HEK293 (cell line): Measurements from ENCODE around the gene GNG14.
A peak's percentile ranks its signal among the peaks of the same experiment; 100 is the strongest.

Experiments used
- CTCF ChIA-PET: fragments of 350-600 bp; formaldehyde crosslinking; extraction: SDS; loops from one replicate; lab custom pipeline; 2021; ENCODE audit warnings: antibody characterized with exemption; lab: Yijun Ruan, JAX
- POLR2A ChIA-PET: fragments of 300-600 bp; formaldehyde crosslinking; extraction: SDS; loops from one replicate; lab custom pipeline; 2020; ENCODE audit warnings: antibody characterized with exemption, inconsistent platforms; lab: Yijun Ruan, JAX
- H3K27ac ChIP-seq: fragments of 200-500 bp; sonication (Bioruptor generic); 2 replicates; pipeline ENCODE4 v1.5.1; 2014; ENCODE audit warnings: low read depth, low read length, control low read depth, inconsistent platforms; ENCODE audit errors: extremely low read depth
- H3K36me3 ChIP-seq, 2 experiments: fragments of 200-500 bp in 1 of 2; sonication (Bioruptor generic) in 1 of 2; 1 replicate in 1 of 2; 2 replicates in 1 of 2; pipeline ENCODE4 v1.5.1; 2014 to 2017; ENCODE audit warnings: inconsistent platforms in 2 of 2, low read length in 2 of 2; ENCODE audit not compliant: control insufficient read depth in 2 of 2, insufficient read depth in 1 of 2
- H3K4me1 ChIP-seq: fragments of 200-500 bp; sonication (Bioruptor generic); 2 replicates; pipeline ENCODE4 v1.5.1; 2014; ENCODE audit warnings: mild to moderate bottlenecking, low read length, inconsistent platforms; ENCODE audit not compliant: control insufficient read depth, insufficient read depth
- H3K4me3 ChIP-seq: 2 replicates; pipeline ENCODE4 v1.5.1; 2011; ENCODE audit warnings: low read depth, mild to moderate bottlenecking, control low read depth, low read length, moderate library complexity
- H3K9me3 ChIP-seq: fragments of 200-500 bp; sonication (Bioruptor generic); 2 replicates; pipeline ENCODE4 v1.5.1; 2014; ENCODE audit warnings: low read depth, low read length, inconsistent platforms; ENCODE audit not compliant: control insufficient read depth, insufficient read depth
- BCL11B ChIP-seq: fragments of 450-650 bp; formaldehyde crosslinking; IDR thresholded peaks from 2 replicates; pipeline ENCODE4 v1.5.1; 2016; ENCODE audit warnings: low read depth, missing biosample characterization, missing genetic modification characterization
- PRDM1 ChIP-seq: fragments of 450-650 bp; formaldehyde crosslinking; IDR thresholded peaks from 2 replicates; pipeline ENCODE4; 2016; ENCODE audit warnings: missing biosample characterization, missing genetic modification characterization
- PRDM6 ChIP-seq: fragments of 450-650 bp; formaldehyde crosslinking; IDR thresholded peaks from 2 replicates; pipeline ENCODE4 v1.5.1; 2017; ENCODE audit warnings: missing biosample characterization, missing genetic modification characterization
- RBAK ChIP-seq: fragments of 450-650 bp; formaldehyde crosslinking; IDR thresholded peaks from 2 replicates; pipeline ENCODE4 v1.5.1; 2016; ENCODE audit warnings: missing biosample characterization, missing genetic modification characterization
- SCRT2 ChIP-seq: fragments of 450-650 bp; formaldehyde crosslinking; IDR thresholded peaks from 2 replicates; pipeline ENCODE4 v1.5.1; 2016; ENCODE audit warnings: missing biosample characterization, missing genetic modification characterization
- ZBTB1 ChIP-seq: fragments of 450-650 bp; formaldehyde crosslinking; IDR thresholded peaks from 2 replicates; pipeline ENCODE4 v1.5.1; 2016; ENCODE audit warnings: missing biosample characterization, missing genetic modification characterization
- ZBTB17 ChIP-seq: fragments of 450-650 bp; formaldehyde crosslinking; IDR thresholded peaks from 2 replicates; pipeline ENCODE4 v1.5.1; 2016; ENCODE audit warnings: missing biosample characterization, missing genetic modification characterization
- ZBTB44 ChIP-seq: fragments of 450-650 bp; IDR thresholded peaks from 2 replicates; pipeline ENCODE4 v1.5.1; 2018; ENCODE audit warnings: missing biosample characterization, mild to moderate bottlenecking, missing genetic modification characterization
- ZNF18 ChIP-seq: fragments of 450-650 bp; formaldehyde crosslinking; IDR thresholded peaks from 2 replicates; pipeline ENCODE4 v1.5.1; 2016; ENCODE audit warnings: missing biosample characterization, missing genetic modification characterization
- ZNF239 ChIP-seq: fragments of 450-650 bp; formaldehyde crosslinking; IDR thresholded peaks from 2 replicates; pipeline ENCODE4 v1.5.1; 2016; ENCODE audit warnings: missing biosample characterization, missing genetic modification characterization
- ZNF24 ChIP-seq: fragments of 450-650 bp; formaldehyde crosslinking; IDR thresholded peaks from 2 replicates; pipeline ENCODE4 v1.5.1; 2016; ENCODE audit warnings: missing biosample characterization, missing genetic modification characterization
- ZNF341 ChIP-seq: fragments of 450-650 bp; formaldehyde crosslinking; IDR thresholded peaks from 2 replicates; pipeline ENCODE4; 2016; ENCODE audit warnings: low read depth, missing biosample characterization, missing genetic modification characterization
- ZNF664 ChIP-seq: fragments of 450-650 bp; formaldehyde crosslinking; IDR thresholded peaks from 2 replicates; pipeline ENCODE4 v1.5.1; 2016; ENCODE audit warnings: missing biosample characterization, missing genetic modification characterization
- ZNF76 ChIP-seq: fragments of 450-650 bp; formaldehyde crosslinking; IDR thresholded peaks from 2 replicates; pipeline ENCODE4; 2016; ENCODE audit warnings: low read depth, missing biosample characterization, missing genetic modification characterization, borderline replicate concordance
- TF ChIP-seq, protein P1 (sequence below): fragments of 450-650 bp; formaldehyde crosslinking; IDR thresholded peaks from 2 replicates; pipeline ENCODE4 v1.5.1; 2016; ENCODE audit warnings: missing biosample characterization, missing genetic modification characterization
- TF ChIP-seq, protein P2 (sequence below): fragments of 450-650 bp; formaldehyde crosslinking; IDR thresholded peaks from 2 replicates; pipeline ENCODE4 v1.5.1; 2016; ENCODE audit warnings: missing biosample characterization, missing genetic modification characterization
- TF ChIP-seq, protein P3 (sequence below): fragments of 450-650 bp; formaldehyde crosslinking; IDR thresholded peaks from 2 replicates; pipeline ENCODE4 v1.5.1; 2017; ENCODE audit warnings: missing biosample characterization, missing genetic modification characterization

The GNG14 gene

GRCh38 chr19:12669270-12670158 is 18.3 kb upstream of the GNG14 start (continued):
- TF ChIP-seq RBAK (tag by site-specific recombination) (no peak), ZNF239 (no peak), ZNF18 (tag by site-specific recombination) (peak; percentile 47), ZBTB1 (tag by site-specific recombination) (no peak), PRDM6 (no peak)

- CTCF ChIA-PET: interaction anchor here (0.6 to 1.0 kb wide), 5 partner anchors 16 to 873 kb away, joined by 3 read pairs; no protein-coding TSS in a partner anchor
- POLR2A ChIA-PET: interaction anchor here (1.4 to 1.8 kb wide), 2 partner anchors 8 to 11 kb away, joined by 6 to 7 read pairs; partner anchors contain the start of gene DHPS
- peak overlapping the region; percentile 80 for H3K27ac ChIP-seq
- no peaks in the 10 kb centered on the region for H3K9me3 ChIP-seq
- no peaks in the 10 kb centered on the region for H3K4me1 ChIP-seq
- H3K36me3 ChIP-seq: peaks cover 21 to 53% of the 10 kb centered on the region in 2 experiments; a peak in 2 of 3 replicates
- peak overlapping the region; percentile 85 for H3K4me3 ChIP-seq
- peak; percentile 6; the same call in 1 of the 2 replicates for TF ChIP-seq ZBTB17 (tag by site-specific recombination)
- TF ChIP-seq BCL11B (tag by site-specific recombination): no peak
- peak; percentile 53 for TF ChIP-seq ZNF341
- no peak for TF ChIP-seq ZNF76 (tag by site-specific recombination)
- no peak for TF ChIP-seq SCRT2 (tag by site-specific recombination)
- TF ChIP-seq, protein P1, sequence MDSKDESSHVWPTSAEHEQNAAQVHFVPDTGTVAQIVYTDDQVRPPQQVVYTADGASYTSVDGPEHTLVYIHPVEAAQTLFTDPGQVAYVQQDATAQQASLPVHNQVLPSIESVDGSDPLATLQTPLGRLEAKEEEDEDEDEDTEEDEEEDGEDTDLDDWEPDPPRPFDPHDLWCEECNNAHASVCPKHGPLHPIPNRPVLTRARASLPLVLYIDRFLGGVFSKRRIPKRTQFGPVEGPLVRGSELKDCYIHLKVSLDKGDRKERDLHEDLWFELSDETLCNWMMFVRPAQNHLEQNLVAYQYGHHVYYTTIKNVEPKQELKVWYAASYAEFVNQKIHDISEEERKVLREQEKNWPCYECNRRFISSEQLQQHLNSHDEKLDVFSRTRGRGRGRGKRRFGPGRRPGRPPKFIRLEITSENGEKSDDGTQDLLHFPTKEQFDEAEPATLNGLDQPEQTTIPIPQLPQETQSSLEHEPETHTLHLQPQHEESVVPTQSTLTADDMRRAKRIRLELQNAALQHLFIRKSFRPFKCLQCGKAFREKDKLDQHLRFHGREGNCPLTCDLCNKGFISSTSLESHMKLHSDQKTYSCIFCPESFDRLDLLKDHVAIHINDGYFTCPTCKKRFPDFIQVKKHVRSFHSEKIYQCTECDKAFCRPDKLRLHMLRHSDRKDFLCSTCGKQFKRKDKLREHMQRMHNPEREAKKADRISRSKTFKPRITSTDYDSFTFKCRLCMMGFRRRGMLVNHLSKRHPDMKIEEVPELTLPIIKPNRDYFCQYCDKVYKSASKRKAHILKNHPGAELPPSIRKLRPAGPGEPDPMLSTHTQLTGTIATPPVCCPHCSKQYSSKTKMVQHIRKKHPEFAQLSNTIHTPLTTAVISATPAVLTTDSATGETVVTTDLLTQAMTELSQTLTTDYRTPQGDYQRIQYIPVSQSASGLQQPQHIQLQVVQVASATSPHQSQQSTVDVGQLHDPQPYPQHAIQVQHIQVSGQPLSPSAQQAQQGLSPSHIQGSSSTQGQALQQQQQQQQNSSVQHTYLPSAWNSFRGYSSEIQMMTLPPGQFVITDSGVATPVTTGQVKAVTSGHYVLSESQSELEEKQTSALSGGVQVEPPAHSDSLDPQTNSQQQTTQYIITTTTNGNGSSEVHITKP (tag by site-specific recombination): peak; percentile 89
- no peak for TF ChIP-seq PRDM1
- TF ChIP-seq, all 188 proteins: peak for 3
These were observed 17.5 kb upstream of the GNG14 start for GRCh38 chr19:12670159-12670928.

- no peaks in the 10 kb centered on the region for H3K4me1 ChIP-seq
- H3K36me3 ChIP-seq: peaks cover 21 to 70% of the 10 kb centered on the region in 2 experiments; a peak in 2 of 3 replicates
- ChIA-PET CTCF (interaction anchor here (0.6 to 2.5 kb wide), 19 partner anchors 8 to 794 kb away, joined by 3 to 17 read pairs (median 4); partner anchors contain the start of gene DHPS), POLR2A (interaction anchor here (0.6 to 1.5 kb wide), 2 partner anchors 8 to 294 kb away, joined by 3 to 4 read pairs; no protein-coding TSS in a partner anchor)
- no peak overlapping the region for H3K4me3 ChIP-seq
- no peak overlapping the region for H3K27ac ChIP-seq
- H3K9me3 ChIP-seq: no peaks in the 10 kb centered on the region
- TF ChIP-seq, protein P2, sequence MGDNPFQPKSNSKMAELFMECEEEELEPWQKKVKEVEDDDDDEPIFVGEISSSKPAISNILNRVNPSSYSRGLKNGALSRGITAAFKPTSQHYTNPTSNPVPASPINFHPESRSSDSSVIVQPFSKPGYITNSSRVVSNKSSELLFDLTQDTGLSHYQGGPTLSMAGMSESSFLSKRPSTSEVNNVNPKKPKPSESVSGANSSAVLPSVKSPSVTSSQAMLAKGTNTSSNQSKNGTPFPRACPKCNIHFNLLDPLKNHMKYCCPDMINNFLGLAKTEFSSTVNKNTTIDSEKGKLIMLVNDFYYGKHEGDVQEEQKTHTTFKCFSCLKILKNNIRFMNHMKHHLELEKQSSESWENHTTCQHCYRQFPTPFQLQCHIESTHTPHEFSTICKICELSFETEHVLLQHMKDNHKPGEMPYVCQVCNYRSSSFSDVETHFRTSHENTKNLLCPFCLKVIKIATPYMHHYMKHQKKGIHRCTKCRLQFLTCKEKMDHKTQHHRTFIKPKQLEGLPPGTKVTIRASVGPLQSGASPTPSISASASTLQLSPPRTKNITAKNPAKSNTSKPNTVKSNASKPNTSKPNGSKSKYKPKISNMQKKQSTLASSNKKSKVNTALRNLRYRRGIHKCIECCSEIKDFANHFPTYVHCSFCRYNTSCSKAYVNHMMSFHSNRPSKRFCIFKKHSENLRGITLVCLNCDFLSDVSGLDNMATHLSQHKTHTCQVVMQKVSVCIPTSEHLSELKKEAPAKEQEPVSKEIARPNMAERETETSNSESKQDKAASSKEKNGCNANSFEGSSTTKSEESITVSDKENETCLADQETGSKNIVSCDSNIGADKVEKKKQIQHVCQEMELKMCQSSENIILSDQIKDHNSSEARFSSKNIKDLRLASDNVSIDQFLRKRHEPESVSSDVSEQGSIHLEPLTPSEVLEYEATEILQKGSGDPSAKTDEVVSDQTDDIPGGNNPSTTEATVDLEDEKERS: no peak
- TF ChIP-seq ZNF24: no peak
- TF ChIP-seq ZBTB44: no peak
- no peak for TF ChIP-seq ZNF664 (tag by site-specific recombination)
- TF ChIP-seq, protein P3, sequence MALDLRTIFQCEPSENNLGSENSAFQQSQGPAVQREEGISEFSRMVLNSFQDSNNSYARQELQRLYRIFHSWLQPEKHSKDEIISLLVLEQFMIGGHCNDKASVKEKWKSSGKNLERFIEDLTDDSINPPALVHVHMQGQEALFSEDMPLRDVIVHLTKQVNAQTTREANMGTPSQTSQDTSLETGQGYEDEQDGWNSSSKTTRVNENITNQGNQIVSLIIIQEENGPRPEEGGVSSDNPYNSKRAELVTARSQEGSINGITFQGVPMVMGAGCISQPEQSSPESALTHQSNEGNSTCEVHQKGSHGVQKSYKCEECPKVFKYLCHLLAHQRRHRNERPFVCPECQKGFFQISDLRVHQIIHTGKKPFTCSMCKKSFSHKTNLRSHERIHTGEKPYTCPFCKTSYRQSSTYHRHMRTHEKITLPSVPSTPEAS (tag by site-specific recombination): no peak
These were observed 15.1 kb upstream of the GNG14 start for GRCh38 chr19:12672744-12673143.
